NCI-H128 (cell line): ENCODE results near the gene PLPP1.
"Not testable (repeated sequence)": the region's sequence is repeated elsewhere in the genome, so short reads cannot be mapped to it uniquely, and the experiment has no call there.

ENCODE experiments used
- DNase-seq: peaks from one replicate; lab custom pipeline; 2025; ENCODE audit not compliant: unreplicated experiment; lab: John Stamatoyannopoulos, UW

The PLPP1 gene

DNA sequence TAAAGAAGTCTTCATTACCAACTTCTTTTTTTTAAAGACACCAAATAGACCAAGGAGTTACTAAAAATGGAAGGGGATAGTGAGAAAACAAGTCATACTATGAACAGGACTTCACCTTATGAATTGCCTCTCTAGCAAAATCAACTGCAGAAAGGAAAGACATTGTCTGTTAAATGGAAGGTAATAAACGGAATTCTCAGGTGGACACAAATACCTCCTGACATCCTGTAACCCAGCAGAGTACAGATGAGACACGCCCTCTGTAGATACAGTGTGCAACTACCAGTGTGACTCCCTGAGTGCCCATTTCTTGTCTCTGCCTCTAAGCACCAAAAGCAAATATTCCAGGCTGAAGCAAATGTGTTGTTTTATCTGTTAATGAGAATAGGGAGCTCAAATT lies 12.2 kb upstream of the PLPP1 start:
- DNase-seq: no peak

DNA sequence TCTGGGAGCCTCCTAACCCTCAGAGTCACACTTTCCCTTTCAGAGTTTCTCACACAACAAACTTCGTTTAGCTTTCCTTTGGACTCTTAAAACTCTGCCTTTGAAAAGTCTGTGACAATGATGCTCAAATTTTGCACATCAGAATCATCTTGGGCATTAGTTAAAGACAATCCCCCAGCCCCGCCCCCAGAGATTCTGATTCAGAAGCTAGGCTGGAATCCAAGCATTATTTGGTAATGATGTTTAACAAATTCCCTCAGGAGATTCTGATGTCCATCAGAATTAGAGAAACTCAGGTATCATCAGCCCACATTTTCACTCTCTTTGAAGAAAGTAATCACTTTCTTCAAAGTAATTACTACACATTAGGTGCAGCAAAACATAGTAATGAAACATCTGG lies 9.6 kb upstream of the PLPP1 start:
- no peak for DNase-seq

DNA sequence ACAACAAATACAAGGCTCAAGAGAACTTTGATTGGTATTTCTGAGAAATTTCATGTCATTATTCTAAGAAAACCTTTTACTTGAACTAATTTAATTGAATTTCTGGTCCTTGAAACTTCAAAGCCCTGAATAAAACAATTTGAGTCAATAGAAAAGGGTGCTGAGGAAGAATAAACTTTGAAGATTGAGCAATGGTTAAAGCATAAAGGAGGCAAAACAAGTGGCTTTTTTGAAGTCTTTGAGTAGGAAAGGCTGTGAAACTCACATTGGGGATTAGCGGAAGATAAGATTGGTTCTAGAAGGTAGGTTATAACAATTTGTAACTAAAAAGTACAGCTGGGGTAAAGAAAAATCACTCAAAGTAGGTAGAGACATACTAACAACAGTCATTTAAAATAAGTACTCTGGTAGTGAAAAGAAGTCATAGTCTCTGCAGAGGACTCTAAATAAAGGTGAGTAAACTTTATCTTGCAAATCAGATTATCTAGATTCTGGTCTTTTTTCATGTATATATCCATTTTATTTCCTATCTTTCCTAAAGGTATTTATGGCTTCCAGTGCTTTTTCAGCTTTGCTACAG lies 6.4 kb upstream of the PLPP1 start:
- DNase-seq: no peak

DNA sequence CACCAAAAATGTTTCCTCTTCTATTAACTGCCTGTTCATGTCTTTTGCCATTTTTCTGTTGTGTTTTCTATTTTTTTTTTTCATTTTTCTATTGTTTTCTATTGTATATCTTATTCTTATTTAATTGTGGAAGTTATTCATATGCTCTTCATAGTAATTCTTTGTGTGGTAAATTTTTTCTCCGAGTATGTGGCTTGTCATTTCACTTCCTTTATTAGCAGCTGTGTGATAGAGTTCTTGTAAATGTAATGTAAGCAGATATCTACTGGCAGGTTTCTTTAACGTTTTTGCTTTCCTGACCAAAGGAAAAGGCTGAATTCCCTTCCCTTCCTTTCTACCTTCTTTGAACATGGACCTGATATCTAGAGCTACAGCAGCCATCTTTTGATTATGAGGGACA lies 5.8 kb upstream of the PLPP1 start:
- DNase-seq: no peak

DNA sequence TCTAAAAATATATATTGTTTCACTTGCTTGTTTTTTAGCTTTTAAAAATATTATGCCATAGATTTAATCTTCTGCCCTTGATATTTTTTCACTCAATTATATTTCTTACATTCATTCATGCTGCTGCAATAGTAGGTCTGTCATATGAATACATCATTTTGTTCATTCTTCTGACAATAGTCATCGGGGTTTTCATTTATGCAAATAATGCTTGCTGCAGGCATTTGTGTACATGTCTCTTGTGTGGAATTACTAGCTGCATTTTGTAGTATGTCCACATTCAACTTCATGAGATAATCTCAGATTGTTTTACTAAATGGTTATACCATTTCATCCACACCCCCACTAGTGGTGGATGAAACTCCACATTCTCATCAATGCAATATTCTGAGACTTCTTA lies 5.3 kb upstream of the PLPP1 start:
- DNase-seq: no peak

DNA sequence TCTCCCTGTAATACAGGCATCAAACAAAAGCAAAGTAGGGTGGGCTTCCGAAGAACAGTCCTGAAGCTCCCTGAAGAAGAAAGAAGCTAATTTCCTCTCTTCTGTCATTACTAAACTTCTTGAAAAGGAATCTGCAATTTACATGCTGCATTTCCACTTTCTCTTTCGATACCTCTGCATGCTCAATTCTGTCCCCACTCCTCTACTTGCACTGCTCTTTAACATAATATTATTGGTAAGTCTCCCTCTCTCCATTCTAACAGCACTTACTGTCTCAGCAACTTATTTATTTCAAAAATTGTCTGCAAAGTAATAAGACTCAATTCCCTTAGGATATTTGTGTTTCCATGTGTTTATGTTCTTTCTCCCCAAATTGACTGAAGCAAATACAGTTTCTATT lies 3.9 kb upstream of the PLPP1 start:
- no peak for DNase-seq

DNA sequence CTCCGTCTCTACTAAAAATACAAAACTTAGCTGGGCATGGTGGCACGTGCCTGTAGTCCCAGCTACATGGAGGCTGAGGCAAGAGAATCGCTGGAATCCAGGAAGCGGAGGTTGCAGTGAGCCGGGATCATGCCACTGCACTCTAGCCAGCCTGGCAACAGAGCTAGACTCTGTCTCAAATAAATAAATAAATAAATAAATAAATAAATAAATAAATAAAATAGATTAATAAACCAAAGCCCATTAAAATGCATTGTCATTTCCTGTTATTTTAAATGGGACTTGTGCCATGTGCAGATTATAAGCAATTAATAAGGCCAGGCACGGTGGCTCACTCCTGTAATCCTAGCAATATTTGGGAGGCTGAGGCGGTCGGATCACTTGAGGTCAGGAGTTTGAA lies 2.6 kb upstream of the PLPP1 start:
- DNase-seq: not testable (repeated sequence)

DNA sequence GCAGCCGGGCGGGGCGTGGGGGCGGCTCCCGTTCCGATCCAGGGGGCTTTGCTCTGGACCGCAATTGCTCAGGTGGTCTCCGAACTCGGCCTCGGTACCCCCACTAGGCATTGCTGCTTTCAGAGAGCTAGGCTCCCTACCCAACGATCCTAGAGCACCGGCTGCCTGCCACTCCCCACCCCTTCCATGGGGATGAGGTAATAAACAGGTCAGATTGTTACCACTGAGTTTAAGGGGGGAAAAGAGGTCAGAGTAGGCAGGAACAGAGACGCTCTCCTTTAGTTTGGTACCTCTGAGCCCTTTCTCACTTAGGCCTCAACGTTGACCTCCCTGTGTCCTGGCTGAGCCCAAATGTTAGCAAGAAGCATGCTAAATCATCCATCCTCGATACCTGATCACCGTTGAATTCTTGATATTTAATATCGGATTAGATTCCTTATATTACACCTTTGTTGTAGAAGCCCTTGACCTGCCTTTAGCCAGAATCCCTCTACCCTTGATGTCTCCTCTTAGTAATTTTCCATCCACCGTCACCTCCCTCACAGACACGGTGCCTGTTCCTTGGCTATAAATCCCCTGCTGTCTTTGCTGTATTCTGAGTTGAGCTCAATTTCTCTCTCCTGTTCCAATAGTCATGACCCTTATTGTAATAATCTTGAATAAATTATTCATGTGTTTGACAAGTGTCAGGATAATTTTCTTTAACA lies 588 bp upstream of the PLPP1 start:
- no peak for DNase-seq

DNA sequence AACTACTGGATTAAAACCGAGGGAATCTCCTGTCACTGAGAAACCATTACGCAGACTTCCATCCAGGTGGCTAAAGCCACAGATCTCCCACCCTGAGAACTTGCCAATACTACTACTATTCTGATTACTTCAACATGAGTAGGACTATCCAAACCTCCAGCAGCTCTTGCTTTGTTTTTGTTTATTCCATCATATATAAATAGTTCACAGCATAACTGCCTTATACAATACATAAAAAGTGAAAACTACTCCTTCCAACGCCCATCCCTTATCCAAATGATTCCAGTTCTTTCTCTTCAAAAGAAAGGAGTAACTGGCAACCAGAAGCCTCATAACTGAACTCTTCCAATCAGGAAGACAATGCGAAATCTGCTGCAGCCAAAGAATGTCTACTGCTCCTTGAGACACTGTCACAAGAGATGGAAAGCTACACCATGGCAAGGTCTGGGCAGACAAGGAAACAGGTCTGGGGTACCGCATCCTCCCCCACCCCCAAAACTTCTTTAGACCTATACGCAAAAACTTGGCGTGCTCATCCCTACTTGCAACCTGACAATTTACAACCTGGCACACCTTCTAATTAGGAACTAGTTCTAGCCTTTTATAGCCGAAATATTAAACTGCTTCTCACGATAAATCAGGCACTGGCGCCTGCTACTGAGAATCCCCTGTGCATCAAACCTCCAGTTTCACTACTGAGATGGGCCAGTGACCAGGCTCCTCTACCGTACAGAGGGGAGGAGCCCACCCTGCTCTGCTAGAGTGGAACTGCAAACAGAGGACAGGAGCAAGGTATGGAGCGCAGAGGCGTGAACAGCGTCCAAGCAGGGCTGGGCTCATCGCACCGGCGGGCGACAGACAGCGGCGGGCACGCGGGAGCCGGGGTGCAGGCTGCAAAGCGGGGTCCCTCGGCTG lies 986 bp downstream of the PLPP1 start:
- DNase-seq: no peak

DNA sequence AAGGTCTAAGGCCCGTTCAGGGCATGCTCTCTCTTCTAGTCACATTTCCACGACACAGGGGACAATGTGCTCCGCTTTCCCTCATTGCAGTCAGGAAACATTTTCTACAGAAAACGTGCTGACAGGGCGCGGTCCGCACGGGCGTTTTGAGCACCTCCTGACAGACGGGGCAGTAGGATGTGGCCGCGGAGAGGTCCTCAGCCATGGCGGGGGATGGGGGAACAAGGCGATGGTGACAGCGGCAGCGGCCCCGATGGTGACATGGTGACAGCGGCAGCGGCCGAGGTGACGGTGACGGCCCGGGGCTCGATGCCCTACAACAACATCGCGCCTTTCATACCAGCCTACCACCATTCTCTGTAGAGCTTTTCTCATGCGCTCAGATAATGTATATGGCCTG lies 4.1 kb downstream of the PLPP1 start:
- no peak for DNase-seq

DNA sequence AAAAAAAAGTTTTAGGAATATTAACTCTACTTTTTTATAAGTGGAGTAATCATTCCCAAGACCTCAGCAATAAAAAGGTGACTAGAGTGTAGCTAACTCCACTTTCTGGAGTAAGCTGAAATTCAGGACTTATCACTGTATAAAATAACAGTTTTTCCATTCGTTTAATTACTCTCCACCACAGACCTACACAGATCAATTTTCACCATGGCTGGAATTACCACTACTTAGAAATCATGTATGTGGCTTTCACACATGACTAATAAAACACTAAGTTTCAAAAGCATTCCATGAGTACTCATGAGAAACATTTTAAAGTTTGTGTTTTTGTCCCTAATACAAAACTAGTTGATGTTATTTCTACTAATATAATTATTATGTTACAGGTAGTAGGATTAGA lies 9.9 kb downstream of the PLPP1 start:
- DNase-seq: no peak

DNA sequence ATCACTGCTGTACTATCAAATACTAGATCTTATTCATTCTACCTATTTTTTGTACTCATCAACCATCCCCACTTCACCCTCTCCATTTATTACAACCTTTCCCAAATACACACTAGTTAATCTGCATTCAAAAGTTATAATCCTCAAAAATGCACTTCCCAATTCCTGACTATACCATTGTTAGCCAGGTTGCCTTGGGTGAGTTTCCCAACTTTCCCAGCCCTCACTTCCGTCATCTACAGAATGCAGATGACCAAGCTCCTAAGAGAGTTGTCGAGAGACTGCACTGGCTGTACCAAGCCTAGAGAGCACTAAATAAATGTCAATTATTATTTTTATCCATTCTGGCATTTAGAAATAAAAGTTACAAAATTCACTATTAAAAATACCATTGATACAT lies 11.5 kb downstream of the PLPP1 start:
- DNase-seq: no peak

DNA sequence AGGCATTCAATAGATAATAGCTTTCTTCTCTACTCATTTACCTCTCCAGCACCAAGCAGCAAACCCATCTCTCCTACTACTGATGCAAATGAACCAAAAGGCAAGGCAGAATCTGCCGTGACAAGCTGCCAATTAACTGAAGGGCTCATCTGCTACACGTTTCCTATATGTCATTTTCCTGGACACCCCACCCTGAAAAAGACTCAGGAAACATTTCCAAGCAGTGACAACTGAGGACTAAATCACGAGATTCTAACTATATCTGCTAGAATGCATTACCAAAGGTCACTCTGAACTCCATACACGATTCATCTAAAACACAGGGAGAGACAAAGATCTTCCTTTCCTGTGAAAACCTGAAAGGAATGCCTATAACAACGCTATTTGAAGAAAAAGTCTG lies 12.9 kb downstream of the PLPP1 start:
- DNase-seq: no peak

DNA sequence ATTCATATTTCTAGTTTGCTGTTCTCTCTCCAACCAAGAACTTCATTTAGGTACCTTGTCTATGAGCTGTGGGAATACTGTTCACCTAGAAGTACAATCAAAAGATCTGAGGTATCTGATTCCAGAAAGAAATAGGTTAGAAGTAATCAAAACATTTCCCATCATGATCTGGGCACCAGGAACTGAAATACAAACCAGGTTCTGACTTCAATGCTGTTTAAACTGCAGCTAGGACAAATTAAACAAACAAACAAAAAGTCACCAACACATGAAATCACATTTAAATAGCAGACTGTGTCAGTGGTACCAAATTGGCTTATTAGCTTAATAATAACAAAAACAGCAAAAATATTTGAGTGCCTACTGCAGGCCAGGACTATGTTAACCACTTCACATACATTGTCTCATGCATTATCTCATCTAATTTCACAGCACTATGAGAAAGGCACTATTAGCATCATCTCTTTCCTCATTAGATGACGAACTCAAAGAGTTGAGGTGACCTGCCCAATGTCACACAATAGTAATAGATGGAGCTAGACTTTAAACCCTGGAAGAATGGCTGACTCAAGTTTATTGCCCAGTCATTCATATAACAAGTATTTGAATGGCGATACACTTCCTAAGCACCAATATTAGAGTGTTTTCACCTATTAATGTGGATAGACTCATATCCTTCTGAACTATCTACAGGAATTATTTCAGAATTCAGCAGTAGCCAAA lies 14.5 kb downstream of the PLPP1 start:
- DNase-seq: no peak

DNA sequence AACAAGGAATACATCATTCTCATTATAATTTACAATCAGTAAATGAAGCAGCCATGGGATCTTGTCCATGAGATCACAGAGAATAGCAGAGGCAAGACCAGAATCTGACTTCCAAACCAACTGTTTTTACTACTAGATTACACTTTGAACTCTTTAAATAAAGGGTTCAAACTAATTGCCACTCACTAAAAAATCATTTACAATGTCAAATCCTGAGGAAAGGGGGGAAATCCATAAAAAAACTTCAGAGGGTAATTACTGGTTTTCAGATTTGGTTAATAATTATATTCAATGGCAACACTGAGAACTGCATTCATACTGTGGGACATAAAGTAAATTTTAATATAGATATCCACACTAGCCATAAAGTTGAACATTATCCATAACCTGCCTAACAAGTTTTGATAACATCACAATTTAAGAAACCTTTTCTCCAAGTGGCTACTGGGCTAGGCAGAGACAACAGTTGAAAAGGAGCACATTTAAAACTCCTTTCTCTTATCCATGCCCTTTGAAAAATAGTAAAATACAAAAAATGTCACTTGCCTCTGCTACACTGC lies 15.9 kb downstream of the PLPP1 start:
- no peak for DNase-seq

DNA sequence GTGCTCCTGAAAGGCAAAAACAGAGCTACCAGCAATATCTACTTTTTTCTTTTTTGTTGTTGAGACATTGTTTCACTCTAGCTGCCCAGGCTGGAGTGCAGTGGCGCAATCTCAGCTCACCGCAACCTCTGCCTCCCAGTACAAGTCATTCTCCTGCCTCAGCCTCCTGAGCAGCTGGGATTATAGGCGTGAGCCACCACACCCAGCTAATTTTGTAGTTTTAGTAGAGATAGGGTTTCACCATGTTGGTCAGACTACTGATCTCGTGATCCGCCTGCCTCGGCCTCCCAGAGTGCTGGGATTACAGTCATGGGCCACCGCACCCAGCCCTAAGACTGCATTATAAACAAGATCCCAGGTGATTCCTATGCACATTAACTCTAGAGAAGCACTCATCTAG lies 17.0 kb downstream of the PLPP1 start:
- no peak for DNase-seq

DNA sequence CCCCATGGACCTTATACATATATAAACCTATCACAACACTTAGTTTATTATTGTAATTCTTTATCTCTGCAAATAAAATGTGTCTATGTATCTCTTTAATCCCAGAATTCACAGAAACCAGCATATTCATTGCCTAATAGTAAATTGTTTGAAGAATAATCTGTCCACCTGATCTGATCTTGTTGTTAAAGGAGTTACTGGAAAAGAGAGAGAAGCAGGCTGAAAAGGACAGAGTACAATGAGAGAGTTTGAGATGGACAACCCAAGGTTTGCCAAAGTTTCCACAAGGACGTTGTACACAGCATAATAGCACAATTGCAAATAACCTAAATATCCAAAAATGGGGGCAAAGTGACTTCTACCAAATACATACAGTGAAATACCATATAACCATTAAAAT lies 23.8 kb downstream of the PLPP1 start:
- DNase-seq: no peak

DNA sequence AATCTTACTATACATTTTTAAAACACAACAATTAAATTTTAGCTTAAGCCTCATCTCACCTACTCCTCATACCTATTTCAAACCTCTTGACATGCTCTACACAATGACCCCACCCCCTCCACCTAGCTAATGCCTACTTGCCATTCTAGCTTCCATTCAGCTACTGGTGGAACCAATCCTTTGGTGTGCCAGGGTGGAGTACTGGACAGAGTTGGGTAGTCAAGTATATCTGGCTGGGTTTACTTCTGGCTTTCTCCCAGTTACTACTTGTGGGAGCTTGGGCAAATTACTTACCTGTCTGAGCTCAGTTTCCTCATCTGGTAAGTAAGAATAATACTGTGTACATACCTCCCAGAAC lies 24.3 kb downstream of the PLPP1 start:
- no peak for DNase-seq

DNA sequence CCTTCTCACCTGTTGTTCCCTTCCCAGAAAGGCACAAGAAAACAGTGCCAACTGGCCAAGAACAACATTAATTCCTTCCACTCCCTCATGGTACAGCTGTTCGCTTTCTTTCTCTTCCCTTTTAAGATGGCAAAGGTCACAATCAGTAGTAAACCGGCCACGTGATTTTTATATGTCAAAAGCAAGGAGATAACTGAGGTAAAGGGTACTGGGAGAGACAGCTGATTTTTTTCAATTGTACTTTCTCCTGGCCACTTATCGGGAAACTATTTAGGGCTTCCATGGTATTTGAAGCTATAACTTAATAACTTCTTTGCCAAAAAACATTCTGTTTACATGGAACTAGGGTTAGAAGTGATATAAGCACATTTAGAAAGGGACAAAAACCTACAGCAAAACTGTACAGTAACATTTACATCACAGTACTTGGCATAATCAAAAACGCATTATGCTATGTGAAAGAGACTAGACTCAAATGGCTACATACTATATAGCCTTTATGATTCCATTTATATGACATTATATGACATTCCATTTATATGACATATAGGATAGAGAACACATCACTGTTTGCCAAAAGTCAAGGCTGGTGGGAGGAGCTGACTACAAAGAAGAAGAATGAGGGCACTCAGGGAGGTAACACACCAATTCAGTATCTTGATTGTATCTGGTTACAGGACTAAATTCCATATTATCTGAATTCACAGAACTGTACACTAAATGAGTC lies 24.8 kb downstream of the PLPP1 start:
- DNase-seq: no peak

DNA sequence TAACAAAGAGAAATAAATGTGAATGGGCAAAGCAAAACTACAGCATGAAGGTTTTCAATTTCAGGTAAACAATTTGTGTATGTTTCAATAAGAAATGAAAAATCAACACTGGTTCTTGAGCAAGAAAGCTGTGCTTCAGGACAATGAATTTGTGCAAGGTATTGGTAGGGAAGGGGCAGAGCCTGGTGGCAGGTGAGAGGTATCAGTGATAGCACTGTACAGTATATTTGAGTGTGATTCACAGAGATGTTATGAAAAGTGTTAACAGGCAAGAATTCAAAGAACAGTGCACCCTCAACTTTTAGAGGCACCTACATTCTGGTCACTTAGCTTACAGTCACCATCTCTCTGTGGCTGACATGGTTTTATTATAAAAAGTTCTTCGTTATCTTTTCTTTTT lies 25.7 kb downstream of the PLPP1 start:
- DNase-seq: no peak

DNA sequence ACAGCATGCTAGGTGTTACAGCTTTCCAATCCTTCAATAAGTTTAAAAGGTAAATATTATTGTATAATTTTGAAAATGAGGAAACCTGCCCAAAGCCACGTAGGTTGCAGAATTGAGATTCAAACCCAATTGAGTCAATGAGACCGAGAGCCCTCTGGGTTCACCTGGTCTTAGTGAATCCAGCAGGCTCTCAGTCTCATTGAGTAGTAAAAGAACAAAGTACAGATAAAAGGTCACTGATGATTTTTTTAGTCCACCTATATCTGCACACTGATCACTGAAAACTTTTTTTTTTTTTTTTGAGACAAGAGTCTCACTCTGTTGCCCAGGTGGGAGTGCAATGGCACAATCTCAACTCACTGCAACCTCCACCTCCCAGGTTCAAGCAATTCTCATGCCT lies 27.2 kb downstream of the PLPP1 start:
- no peak for DNase-seq
